Muscle of leg (tissue), 11 donors: ENCODE data around the gene TMEM117. TPM values are rescaled to one million over a fixed set of nuclear protein-coding genes. Genes with fewer than 3 reads are reported as not detected.
"Not testable (repeated sequence)": the region's sequence is repeated elsewhere in the genome, so short reads cannot be mapped to it uniquely, and the experiment has no call there.

Experiments used
- DNase-seq: peaks from one replicate; pipeline ENCODE4 v3.0.0; 2013
- H3K27ac ChIP-seq: one replicate; pipeline ENCODE4 v1.5.1; 2013; ENCODE audit warnings: mild to moderate bottlenecking, low read length, control low read depth
- H3K27me3 ChIP-seq: one replicate; pipeline ENCODE4 v1.6.1; 2013; ENCODE audit warnings: low read length; ENCODE audit not compliant: control insufficient read depth, insufficient read depth
- H3K36me3 ChIP-seq: one replicate; pipeline ENCODE4 v1.6.1; 2013; ENCODE audit warnings: low read length; ENCODE audit not compliant: control insufficient read depth, insufficient read depth
- H3K4me1 ChIP-seq: one replicate; pipeline ENCODE4 v1.6.1; 2013; ENCODE audit warnings: low read length; ENCODE audit not compliant: control insufficient read depth, insufficient read depth
- H3K4me3 ChIP-seq: one replicate; pipeline ENCODE4 v1.5.1; 2013; ENCODE audit warnings: low read length, control low read depth
- H3K9me3 ChIP-seq: replicated peaks from 2 replicates; pipeline ENCODE4 v1.6.1; 2013; ENCODE audit warnings: low read depth, low read length; ENCODE audit not compliant: control insufficient read depth
- WGBS: methylation state at CpG from one replicate; pipeline ENCODE4 v1.1.5; 2013; ENCODE audit warnings: missing lambda C conversion rate; ENCODE audit not compliant: insufficient coverage; 5-methylcytosine and 5-hydroxymethylcytosine counted together
- polyA plus RNA-seq, 8 donors: library from polyadenylated mRNA; unstranded; fragments of 120-200 nt; gene quantifications; one replicate each; pipeline versions ENCODE4 v1.2.1 to v1.2.3, GENCODE V29; 2013; ENCODE audit warnings: inconsistent platforms in 1 of 8, low replicate concordance in 1 of 8; ENCODE audit not compliant: insufficient read length in 8 of 8, insufficient read depth in 1 of 8
- total RNA-seq: library from RNA; stranded (reverse); fragments of 120-200 nt; gene quantifications from one replicate; pipeline ENCODE4 v1.2.4, GENCODE V29; 2013

Gene TMEM117
- total and polyA plus RNA-seq, 9 donors = 9.2 to 13.0 (median 11.0) TPM

DNA sequence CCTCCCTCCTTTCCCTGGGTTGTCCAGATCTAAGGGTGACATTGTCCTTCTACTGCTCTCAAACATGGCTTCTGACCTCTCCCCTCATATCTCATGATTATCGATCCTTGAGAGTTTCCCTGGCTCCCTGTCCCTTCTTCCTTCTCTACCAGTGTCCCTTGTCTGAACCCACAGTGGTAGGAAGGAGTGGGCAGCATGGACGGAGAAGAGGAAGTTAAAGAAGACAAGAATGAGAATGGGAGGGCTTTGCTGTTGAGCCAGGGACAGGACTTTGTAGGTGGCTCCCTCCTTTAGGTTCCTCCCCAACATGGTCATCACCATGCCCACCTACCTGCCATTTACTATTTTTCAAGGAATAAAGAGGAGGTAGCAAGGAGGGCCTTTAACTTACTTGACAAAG lies 166.7 kb downstream of the TMEM117 start:
- no peak for DNase-seq
- Histone ChIP-seq H3K36me3 (no peaks in the 10 kb centered on the region), H3K27me3 (no peaks in the 10 kb centered on the region), H3K4me3 (no peak overlapping the region), H3K9me3 (no peaks in the 10 kb centered on the region), H3K4me1 (no peaks in the 10 kb centered on the region), H3K27ac (no peak overlapping the region)
- no CpG with 5 or more reads among the region's 2 CpGs for WGBS

- Histone ChIP-seq H3K27me3 (no peaks in the 10 kb centered on the region), H3K4me3 (no peak overlapping the region), H3K9me3 (no peaks in the 10 kb centered on the region), H3K4me1 (no peaks in the 10 kb centered on the region), H3K27ac (no peak overlapping the region), H3K36me3 (no peaks in the 10 kb centered on the region)
- DNase-seq = no peak
Observed at GRCh38 chr12:44003721-44004120, 167.8 kb downstream of the TMEM117 start.

GRCh38 chr12:44015333-44015941 lies 179.6 kb downstream of the TMEM117 start:
- no peak overlapping the region for H3K27ac ChIP-seq
- H3K9me3 ChIP-seq = no peaks in the 10 kb centered on the region
- no peaks in the 10 kb centered on the region for H3K4me1 ChIP-seq
- no peaks in the 10 kb centered on the region for H3K36me3 ChIP-seq
- peak; percentile 82 for DNase-seq
- H3K27me3 ChIP-seq = no peaks in the 10 kb centered on the region
- no CpG with 5 or more reads among the region's 3 CpGs for WGBS
- no peak overlapping the region for H3K4me3 ChIP-seq

DNA sequence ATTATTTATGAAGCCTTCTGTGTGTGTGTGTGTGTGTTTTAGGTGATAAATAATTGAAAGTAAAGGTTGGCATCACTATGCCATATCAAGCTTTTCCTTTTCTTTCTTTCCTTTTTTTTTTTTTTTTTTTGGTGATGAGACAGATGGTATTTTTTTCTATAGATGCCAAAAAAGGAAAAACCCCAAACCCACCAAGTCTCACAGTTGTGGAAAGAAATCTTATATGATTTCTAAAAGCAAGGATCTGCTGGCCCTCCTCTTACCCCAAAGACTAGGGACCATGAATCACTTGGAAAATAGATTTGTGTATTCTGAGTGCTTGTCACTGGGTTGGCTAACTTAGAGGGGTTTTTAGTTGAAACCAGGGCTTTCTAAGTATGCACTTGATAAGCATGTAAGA lies 181.3 kb downstream of the TMEM117 start:
- Histone ChIP-seq H3K4me1 (no peaks in the 10 kb centered on the region), H3K27ac (no peak overlapping the region), H3K36me3 (no peaks in the 10 kb centered on the region), H3K27me3 (no peaks in the 10 kb centered on the region), H3K4me3 (no peak overlapping the region), H3K9me3 (no peaks in the 10 kb centered on the region)
- no peak for DNase-seq

DNA sequence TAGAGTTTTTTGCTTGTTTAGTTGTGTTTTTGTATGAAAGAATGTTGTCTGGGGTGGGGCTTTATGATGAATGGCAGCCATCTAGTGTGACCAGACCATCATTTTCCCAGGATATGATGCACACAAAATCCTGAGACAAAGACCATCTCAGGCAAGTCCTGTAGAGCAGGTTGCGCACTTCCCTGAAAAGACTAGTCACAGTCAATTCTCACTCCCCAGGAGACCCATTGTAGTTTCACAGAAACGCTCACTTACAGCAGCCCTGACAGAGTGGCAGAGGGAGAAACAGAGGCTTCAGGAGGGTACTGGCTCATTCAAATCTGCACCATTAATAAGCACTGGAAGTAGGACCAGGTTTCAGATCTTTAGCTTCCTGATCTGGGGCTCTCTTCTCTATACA lies 183.2 kb downstream of the TMEM117 start:
- Histone ChIP-seq H3K9me3 (no peaks in the 10 kb centered on the region), H3K27ac (no peak overlapping the region), H3K4me3 (no peak overlapping the region), H3K36me3 (no peaks in the 10 kb centered on the region), H3K4me1 (no peaks in the 10 kb centered on the region), H3K27me3 (no peaks in the 10 kb centered on the region)
- no peak for DNase-seq
- 100% methylated on average over 1 of the region's 2 CpGs for WGBS

GRCh38 chr12:44020555-44020954 lies 184.7 kb downstream of the TMEM117 start:
- Histone ChIP-seq H3K27me3 (no peaks in the 10 kb centered on the region), H3K9me3 (no peaks in the 10 kb centered on the region), H3K36me3 (no peaks in the 10 kb centered on the region), H3K4me1 (no peaks in the 10 kb centered on the region), H3K27ac (no peak overlapping the region), H3K4me3 (no peak overlapping the region)
- WGBS = no CpG with 5 or more reads among the region's 1 CpG
- DNase-seq = no peak

DNA sequence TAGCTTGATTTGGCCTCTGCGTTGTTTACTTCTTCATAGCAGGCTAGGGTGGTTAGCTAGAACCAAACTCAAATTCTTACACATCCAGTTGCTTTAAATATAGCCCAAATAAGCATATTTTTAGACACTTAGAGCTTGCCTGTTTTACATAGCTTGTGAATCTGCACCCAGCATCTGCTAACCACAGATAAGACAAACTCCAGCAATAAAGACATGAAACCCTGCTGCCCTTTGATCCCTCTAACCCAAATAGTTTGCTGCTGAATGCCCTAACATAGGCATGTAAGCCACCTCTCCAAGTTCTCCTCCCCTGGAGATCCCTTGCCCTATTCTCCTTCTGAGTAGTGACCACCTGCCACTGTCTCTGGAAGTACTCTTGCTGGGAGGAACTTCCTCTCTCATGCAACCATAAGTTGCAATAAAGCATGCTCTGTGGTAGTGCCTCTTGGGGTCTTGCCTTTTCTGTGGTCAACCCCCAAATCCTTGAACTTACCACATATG lies 185.6 kb downstream of the TMEM117 start:
- Histone ChIP-seq H3K4me3 (no peak overlapping the region), H3K36me3 (no peaks in the 10 kb centered on the region), H3K27ac (no peak overlapping the region), H3K27me3 (no peaks in the 10 kb centered on the region), H3K4me1 (no peaks in the 10 kb centered on the region), H3K9me3 (no peaks in the 10 kb centered on the region)
- DNase-seq = no peak
- 80% methylated on average over 1 of the region's 1 CpG for WGBS

DNA sequence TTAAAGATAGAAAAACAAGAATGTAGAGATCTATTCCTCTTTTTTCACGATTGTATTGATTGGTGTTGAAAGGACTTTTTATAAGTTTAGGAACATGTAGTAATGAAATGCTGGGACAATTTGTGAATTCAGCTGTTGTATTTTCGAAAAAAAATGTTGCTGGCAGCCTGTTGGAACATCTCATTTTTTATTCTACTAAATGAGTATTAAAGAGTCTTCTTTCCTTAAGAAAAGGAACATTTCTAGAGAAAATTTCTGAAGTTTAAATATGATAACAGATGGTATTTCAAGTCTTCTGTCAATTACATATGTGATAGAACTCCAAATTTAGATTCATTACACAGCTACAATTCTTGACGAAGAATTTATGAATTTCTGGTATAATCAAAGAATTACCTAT lies 189.6 kb downstream of the TMEM117 start:
- WGBS = no CpG with 5 or more reads among the region's 3 CpGs

DNA sequence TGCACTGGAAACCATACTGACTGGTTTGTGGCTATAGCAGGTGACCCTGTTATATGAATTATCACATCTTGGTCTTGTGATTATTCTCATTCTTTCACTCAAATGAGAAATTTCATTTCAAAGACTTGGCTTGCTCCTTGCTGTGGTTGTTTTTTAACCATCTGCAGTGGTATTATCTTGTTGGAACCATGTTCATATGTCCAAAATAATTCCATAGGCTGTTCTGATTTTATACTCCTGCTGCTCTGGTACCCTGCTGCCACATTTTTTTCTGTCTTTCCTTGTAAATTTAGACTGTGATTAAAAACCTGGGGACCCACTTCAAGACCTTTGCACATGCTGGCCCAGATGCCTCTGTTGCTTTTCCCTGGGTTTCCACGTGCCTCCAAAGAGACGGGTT lies 190.2 kb downstream of the TMEM117 start:
- DNase-seq = no peak
- Histone ChIP-seq H3K27me3 (no peaks in the 10 kb centered on the region), H3K36me3 (no peaks in the 10 kb centered on the region), H3K4me1 (no peaks in the 10 kb centered on the region), H3K9me3 (no peaks in the 10 kb centered on the region), H3K27ac (no peak overlapping the region), H3K4me3 (no peak overlapping the region)
- WGBS = no CpG with 5 or more reads among the region's 2 CpGs

More for the DNA sequence above, 189.6 kb downstream of the TMEM117 start:
- H3K36me3 ChIP-seq = no peaks in the 10 kb centered on the region
- H3K9me3 ChIP-seq = no peaks in the 10 kb centered on the region
- H3K27ac ChIP-seq = no peak overlapping the region
- no peaks in the 10 kb centered on the region for H3K27me3 ChIP-seq
- no peak for DNase-seq
- H3K4me3 ChIP-seq = no peak overlapping the region
- no peaks in the 10 kb centered on the region for H3K4me1 ChIP-seq

DNA sequence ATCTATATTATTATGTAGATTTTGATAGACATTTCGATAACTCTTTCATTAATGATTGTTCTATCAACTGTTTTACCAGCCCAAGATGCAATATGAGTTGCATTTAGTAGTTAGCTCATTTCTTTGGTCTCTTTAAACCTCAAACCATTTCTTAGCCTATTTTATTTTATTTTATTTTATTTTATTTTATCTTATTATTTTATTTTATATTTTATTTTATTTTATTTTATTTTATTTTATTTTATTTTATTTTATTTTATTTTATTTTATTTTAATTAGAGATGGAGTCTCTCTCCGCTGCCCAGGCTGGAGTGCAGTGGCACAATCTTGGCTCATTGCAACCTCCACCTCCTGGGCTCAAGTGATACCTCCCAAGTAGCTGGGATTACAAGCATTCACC lies 191.0 kb downstream of the TMEM117 start:
- not testable (repeated sequence) for H3K9me3 ChIP-seq, DNase-seq, H3K36me3 ChIP-seq, H3K27me3 ChIP-seq, H3K27ac ChIP-seq, H3K4me3 ChIP-seq, H3K4me1 ChIP-seq
- WGBS = no CpG with 5 or more reads among the region's 2 CpGs

DNA sequence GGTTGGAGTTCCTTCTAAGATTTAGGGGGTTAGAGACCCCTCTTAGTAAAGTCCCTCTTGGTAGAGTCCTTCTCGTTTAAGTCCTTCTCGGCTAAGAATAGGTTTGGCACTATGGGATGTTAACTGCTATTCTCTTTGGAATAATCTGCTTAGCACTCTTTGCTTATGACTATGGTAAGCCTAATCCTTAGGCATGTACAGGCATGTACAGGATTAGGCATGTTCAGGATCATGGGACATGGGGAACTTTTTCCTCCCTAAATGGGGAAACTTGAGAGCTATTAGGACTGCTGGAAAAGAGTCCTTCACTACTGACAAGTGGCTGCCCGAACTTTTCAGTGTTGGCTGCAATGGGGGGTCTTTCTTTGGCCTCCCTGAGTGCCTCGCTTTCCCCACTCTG lies 193.3 kb downstream of the TMEM117 start:
- Histone ChIP-seq H3K4me1 (no peaks in the 10 kb centered on the region), H3K27me3 (no peaks in the 10 kb centered on the region), H3K27ac (no peak overlapping the region), H3K9me3 (peaks cover 3% of the 10 kb centered on the region), H3K4me3 (no peak overlapping the region), H3K36me3 (no peaks in the 10 kb centered on the region)
- DNase-seq = no peak
- 76% methylated on average over 2 of the region's 4 CpGs for WGBS
